Uterus (tissue), 4 donors: ENCODE data around the gene ACTL7B. TPM values are rescaled to one million over a fixed set of nuclear protein-coding genes. Genes with fewer than 3 reads are reported as not detected.

Experiments used
- DNase-seq, 2 donors: peaks; one replicate each; pipeline ENCODE4 v3.0.0-alpha.2; 2019 to 2020
- H3K27ac ChIP-seq, 2 donors: fragments of 200-600 bp; sonication (generic); 1 replicate in 1 of 2; 2 replicates in 1 of 2; pipeline ENCODE4 v1.5.1; 2016 to 2018
- H3K27me3 ChIP-seq, 2 donors: fragments of 200-600 bp; sonication (generic); one replicate each; pipeline ENCODE4 v1.5.1; 2018 to 2019; ENCODE audit warnings: control low read depth in 1 of 2
- H3K36me3 ChIP-seq, 2 donors: fragments of 200-600 bp; sonication (generic); one replicate each; pipeline ENCODE4 v1.5.1; 2019; ENCODE audit warnings: control low read depth in 1 of 2
- H3K4me1 ChIP-seq, 2 donors: fragments of 200-600 bp; sonication (generic); one replicate each; pipeline ENCODE4 v1.5.1; 2018 to 2019; ENCODE audit warnings: control low read depth in 1 of 2
- H3K4me3 ChIP-seq, 2 donors: fragments of 200-600 bp; sonication (generic); 1 replicate in 1 of 2; 2 replicates in 1 of 2; pipeline ENCODE4 v1.5.1; 2018 to 2019; ENCODE audit warnings: mild to moderate bottlenecking in 1 of 2
- H3K9me3 ChIP-seq, 2 donors: fragments of 200-600 bp; sonication (generic); one replicate each; pipeline ENCODE4 v1.5.1; 2019; ENCODE audit warnings: control low read depth in 1 of 2
- POLR2A ChIP-seq, 2 donors: fragments of 450-650 bp; IDR thresholded peaks; one replicate each; pipeline ENCODE4 v1.6.1; 2016; ENCODE audit warnings: antibody characterized with exemption in 2 of 2, mild to moderate bottlenecking in 1 of 2, moderate library complexity in 1 of 2
- intact Hi-C: fragments of 100-400 bp; cut with DNase I; formaldehyde crosslinking; loops from one replicate; pipeline ENCODE4 v1.15.1; 2023; ENCODE audit warnings: low total_unique reads
- total RNA-seq, 4 donors: library from RNA; depleted of rRNA in 3 of 4; stranded (reverse); fragments of >200 nt in 3 of 4; gene quantifications; one replicate each; pipeline versions ENCODE4 v1.1.0 to v1.2.4, GENCODE V29; 2014 to 2023
- TF ChIP-seq, protein P1 (sequence below), 4 experiments: fragments of 200-600 bp in 2 of 4; fragments of 450-650 bp in 2 of 4; sonication (generic) in 2 of 4; IDR thresholded peaks; one replicate each; pipeline ENCODE4 v1.5.1; 2016 to 2019; ENCODE audit warnings: antibody characterized with exemption in 4 of 4, mild to moderate bottlenecking in 2 of 4, moderate library complexity in 1 of 4
- donor health status: DM: yes; HTN: yes; CAD: no.

ACTL7B gene
- total RNA-seq, 4 donors from 2014 or later: not detected

DNA sequence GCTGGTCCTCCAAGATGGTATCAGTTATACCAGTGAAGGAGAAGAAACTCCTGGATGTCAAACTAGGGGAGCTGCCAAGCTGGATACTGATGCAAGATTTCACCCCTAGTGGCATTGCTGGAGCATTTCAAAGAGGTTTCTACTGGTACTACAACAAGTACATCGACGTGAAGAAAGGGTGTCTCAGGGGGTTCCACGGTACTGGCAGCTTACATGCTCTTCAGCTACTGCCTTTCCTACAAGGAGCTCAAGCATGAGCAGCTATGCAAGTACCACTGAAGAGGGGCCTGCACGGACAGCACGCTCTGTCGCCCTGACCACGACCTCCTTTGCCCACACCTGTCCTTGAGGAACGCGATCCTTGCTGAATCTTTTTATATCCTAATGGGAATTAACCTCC lies 19.5 kb downstream of the ACTL7B start:
- Histone ChIP-seq H3K27ac (no peak overlapping the region), H3K4me1 (no peaks in the 10 kb centered on the region), H3K27me3 (no peaks in the 10 kb centered on the region), H3K4me3 (no peak overlapping the region), H3K9me3 (no peaks in the 10 kb centered on the region), H3K36me3 (no peaks in the 10 kb centered on the region)
- DNase-seq: no peak
- TF ChIP-seq POLR2A (IDR thresholded peaks at IDR 0.05): no peak
- TF ChIP-seq, protein P1, sequence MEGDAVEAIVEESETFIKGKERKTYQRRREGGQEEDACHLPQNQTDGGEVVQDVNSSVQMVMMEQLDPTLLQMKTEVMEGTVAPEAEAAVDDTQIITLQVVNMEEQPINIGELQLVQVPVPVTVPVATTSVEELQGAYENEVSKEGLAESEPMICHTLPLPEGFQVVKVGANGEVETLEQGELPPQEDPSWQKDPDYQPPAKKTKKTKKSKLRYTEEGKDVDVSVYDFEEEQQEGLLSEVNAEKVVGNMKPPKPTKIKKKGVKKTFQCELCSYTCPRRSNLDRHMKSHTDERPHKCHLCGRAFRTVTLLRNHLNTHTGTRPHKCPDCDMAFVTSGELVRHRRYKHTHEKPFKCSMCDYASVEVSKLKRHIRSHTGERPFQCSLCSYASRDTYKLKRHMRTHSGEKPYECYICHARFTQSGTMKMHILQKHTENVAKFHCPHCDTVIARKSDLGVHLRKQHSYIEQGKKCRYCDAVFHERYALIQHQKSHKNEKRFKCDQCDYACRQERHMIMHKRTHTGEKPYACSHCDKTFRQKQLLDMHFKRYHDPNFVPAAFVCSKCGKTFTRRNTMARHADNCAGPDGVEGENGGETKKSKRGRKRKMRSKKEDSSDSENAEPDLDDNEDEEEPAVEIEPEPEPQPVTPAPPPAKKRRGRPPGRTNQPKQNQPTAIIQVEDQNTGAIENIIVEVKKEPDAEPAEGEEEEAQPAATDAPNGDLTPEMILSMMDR (IDR thresholded peaks at IDR 0.05): no peak
- intact Hi-C loops: no loop called here

DNA sequence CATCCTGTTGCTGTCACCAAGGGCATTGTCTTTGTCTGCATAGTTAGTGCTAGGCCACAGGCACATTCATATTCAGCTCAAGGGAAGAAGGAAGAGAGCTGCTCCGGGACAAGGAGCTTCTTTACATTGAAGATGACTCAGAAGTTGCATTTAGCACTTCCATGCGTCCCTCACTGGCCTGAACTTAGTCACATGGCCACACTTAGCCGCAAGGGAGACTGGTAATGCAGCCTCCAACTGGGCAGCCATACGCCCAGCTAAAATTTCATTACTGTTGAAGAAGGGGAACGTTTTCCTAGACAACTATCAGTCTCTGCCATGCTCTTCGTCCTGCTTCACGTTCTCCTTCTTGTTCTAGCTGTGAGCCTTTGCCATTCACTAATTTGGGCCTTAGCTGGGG lies 20.0 kb downstream of the ACTL7B start:
- Histone ChIP-seq H3K9me3 (no peaks in the 10 kb centered on the region), H3K27me3 (no peaks in the 10 kb centered on the region), H3K4me1 (no peaks in the 10 kb centered on the region), H3K27ac (no peak overlapping the region), H3K36me3 (no peaks in the 10 kb centered on the region), H3K4me3 (no peak overlapping the region)
- DNase-seq: no peak
- intact Hi-C loops: no loop called here
- no peak for TF ChIP-seq POLR2A (IDR thresholded peaks at IDR 0.05)
- TF ChIP-seq, protein P1 (IDR thresholded peaks at IDR 0.05): no peak

DNA sequence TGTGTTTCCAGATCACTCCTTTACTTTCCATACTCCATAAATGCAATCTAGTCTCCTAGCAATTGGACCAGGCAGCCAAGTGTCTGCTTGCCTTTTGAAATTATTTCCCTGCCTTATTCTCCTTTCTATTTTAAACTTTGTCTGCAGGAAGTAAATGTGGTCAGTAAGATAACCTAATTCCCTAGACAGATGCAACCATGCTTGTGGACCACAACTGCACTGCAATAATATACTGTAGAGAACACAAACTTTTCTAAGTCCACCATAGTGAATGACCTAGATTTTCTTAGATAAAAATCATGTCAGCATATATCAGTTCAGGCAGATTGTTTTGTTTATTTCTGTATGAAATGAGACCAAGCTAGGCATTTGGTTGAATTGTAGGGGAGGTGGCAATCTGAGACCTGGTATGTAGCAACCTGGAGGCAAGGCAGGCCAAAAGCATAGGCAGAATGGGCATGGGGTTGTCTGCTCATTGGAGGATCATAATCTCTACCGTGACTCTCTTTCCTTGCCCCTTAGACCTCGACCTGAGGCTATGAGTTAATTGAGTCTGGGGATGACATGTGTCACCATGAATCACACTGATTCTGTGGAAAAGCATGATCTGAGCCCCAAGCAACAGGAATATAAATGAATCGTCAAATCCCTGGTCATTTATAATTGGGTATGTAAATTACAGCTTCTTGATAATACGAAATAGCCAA lies 20.7 kb downstream of the ACTL7B start:
- H3K36me3 ChIP-seq: no peaks in the 10 kb centered on the region
- no peak overlapping the region for H3K27ac ChIP-seq
- no peaks in the 10 kb centered on the region for H3K4me1 ChIP-seq
- intact Hi-C loops: no loop called here
- H3K9me3 ChIP-seq: no peaks in the 10 kb centered on the region
- H3K4me3 ChIP-seq: no peak overlapping the region
- DNase-seq: no peak
- no peaks in the 10 kb centered on the region for H3K27me3 ChIP-seq
- TF ChIP-seq POLR2A (IDR thresholded peaks at IDR 0.05): no peak
- TF ChIP-seq, protein P1 (IDR thresholded peaks at IDR 0.05): no peak

DNA sequence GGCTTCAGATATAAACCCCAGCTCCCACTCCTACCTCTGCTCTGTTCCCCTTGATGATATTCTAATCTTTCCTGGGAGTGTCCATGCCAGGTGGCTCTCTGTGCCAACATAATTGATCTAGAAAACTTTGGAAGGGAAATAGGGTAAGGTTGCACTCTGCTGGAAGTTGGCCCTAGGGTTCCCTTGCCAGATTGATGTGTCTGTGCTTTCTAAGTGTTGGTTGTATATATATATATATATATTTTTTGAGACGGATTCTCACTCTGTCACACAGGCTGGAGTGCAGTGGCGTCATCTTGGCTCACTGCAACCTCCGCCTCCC lies 23.6 kb downstream of the ACTL7B start:
- intact Hi-C loops: no loop called here
- no peaks in the 10 kb centered on the region for H3K27me3 ChIP-seq

DNA sequence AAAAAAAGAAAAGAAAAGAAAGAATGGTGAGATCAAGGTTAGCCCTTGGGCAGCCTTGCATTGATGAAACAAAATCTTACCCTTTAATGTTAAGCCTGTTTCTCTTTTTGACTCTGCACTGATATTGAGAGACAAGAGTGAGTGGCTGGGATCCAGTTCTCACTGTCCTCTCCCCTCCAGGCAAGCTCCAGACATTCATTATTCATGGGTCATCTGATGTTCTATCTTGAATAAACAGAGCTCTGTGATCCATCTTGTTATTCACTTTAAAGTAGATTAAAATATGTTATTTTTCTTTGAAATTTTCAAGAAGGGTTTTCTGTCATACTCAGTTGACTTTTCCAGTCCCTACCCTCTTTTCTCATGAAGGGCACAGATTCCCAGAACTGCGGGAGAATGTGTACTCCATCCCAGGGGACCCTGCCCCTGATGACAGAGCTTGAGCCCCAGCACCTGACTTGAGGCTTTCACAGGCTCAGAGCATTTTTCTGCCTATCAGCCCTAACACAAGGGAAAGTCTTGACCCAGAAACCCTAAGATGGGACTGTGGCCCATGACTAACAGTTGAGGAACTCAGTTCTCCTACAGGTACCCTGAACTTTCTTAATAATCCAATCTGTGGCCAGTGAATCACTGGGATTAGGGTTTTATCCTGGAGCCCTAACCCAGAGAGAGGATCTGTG lies 24.1 kb downstream of the ACTL7B start:
- TF ChIP-seq, protein P1 (IDR thresholded peaks at IDR 0.05): no peak
- TF ChIP-seq POLR2A (IDR thresholded peaks at IDR 0.05): no peak
- Histone ChIP-seq H3K4me1 (no peaks in the 10 kb centered on the region), H3K4me3 (no peak overlapping the region), H3K27me3 (no peaks in the 10 kb centered on the region), H3K9me3 (no peaks in the 10 kb centered on the region), H3K36me3 (no peaks in the 10 kb centered on the region), H3K27ac (no peak overlapping the region)
- no peak for DNase-seq
- intact Hi-C loops: no loop called here

More for the DNA sequence above, 23.6 kb downstream of the ACTL7B start:
- Histone ChIP-seq H3K27ac (no peak overlapping the region), H3K4me3 (no peak overlapping the region), H3K4me1 (no peaks in the 10 kb centered on the region), H3K9me3 (no peaks in the 10 kb centered on the region), H3K36me3 (no peaks in the 10 kb centered on the region)
- no peak for TF ChIP-seq POLR2A (IDR thresholded peaks at IDR 0.05)
- TF ChIP-seq, protein P1 (IDR thresholded peaks at IDR 0.05): no peak
- DNase-seq: no peak
